Tibial nerve (tissue), 4 donors: ENCODE measurements around the gene SMAD3.

Experiments
- CTCF ChIP-seq, 5 experiments: fragments of 200-600 bp in 3 of 5; fragments of 450-650 bp in 2 of 5; sonication (generic) in 3 of 5; IDR thresholded peaks; one replicate each; pipeline ENCODE4 v1.5.1; 2016 to 2019; ENCODE audit warnings: antibody characterized with exemption in 5 of 5, mild to moderate bottlenecking in 3 of 5, moderate library complexity in 2 of 5
- EP300 ChIP-seq, 2 donors: sonication (generic); formaldehyde crosslinking; IDR thresholded peaks; one replicate each; pipeline ENCODE4 v1.6.1; 2017; ENCODE audit warnings: antibody characterized with exemption in 2 of 2, mild to moderate bottlenecking in 1 of 2

GRCh38 chr15:67185051-67185450 lies 119.6 kb downstream of the SMAD3 start:
- TF ChIP-seq EP300 (IDR thresholded peaks at IDR 0.05), result no peak
- no peak for TF ChIP-seq CTCF (IDR thresholded peaks at IDR 0.05)
